ENCODE measurements around the gene ANO10.
"Not testable (repeated sequence)": the region's sequence is repeated elsewhere in the genome, so short reads cannot be mapped to it uniquely, and the experiment has no call there.

GRCh38 chr3:43518515-43518914, 103.3 kb downstream of the ANO10 start:
- TF ChIP-seq CTCF (IDR thresholded peaks at IDR 0.05; ENCODE audit: low read length); EZH2 (IDR thresholded peaks at IDR 0.05; ENCODE audit: borderline replicate concordance, low read length): not testable (repeated sequence)

All from OCI-LY1 (cell line).